Muscle of back (tissue), 11 donors: ENCODE measurements around the gene GART. TPM values are rescaled to one million over a fixed set of nuclear protein-coding genes. Genes with fewer than 3 reads are reported as not detected.
"Not testable (repeated sequence)": the region's sequence is repeated elsewhere in the genome, so short reads cannot be mapped to it uniquely, and the experiment has no call there.

Source experiments
- DNase-seq, 3 donors: peaks; one replicate each; pipeline versions ENCODE4 v3.0.0 to v3.0.0-alpha.2; 2013
- polyA plus RNA-seq, 10 donors: library from polyadenylated mRNA; unstranded; fragments of 120-200 nt; gene quantifications; one replicate each; pipeline ENCODE4 v1.2.1, GENCODE V29; 2013; ENCODE audit not compliant: insufficient read length in 10 of 10

Gene GART
- polyA plus RNA-seq, 10 donors: 38.3 to 71.6 (median 55.6) TPM

DNA sequence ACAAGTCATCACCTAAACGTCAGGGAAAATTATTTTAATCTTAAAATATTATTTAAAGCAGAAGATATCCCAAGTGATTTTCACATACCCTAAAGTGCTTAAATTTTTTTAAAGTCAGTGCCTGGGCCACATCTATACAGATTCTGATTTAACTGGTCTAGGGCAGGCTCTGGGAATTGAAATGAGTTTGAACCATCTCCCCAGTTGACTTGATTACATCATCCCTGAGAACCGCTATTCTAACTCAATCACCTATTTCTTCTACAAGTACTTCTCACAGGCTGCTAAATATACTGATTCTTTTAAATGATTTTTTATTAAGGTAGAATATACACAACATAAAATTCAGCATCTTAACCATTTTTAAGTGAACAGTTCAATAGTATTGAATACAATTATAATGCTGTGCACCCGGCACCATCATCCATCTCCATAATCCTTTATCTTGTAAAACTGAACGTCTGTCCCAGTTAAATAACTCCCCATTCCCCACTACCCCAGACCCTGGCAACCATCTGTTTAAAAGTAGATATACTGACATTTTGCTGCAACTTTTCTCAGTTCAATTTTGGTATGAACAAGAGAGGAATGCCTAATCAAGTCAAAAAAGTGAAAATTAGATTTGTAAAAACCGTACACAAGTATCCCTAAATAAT lies 19.5 kb downstream of the GART start:
- no peak for DNase-seq

GRCh38 chr21:33518899-33519298 lies 23.0 kb downstream of the GART start:
- DNase-seq: no peak

DNA sequence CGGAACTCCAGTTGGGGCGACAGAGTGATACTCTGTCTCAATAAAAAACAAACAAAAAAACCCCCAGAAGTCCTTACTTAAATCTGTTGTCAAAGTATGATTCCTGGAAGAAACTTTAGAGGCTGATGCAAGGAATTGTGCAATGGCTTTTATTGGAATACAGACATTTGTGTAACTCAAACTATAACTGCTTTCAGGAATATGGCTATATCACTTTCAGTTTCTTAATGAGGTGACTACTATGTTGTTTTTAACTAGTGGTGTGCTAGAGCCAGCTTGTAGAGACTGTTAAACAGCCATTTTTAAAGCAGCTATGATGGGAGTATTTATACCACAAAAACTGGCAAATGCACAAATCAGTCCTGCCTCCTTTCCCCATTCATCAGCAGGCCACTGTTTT lies 27.7 kb downstream of the GART start:
- DNase-seq: no peak

GRCh38 chr21:33512481-33512880 lies 29.4 kb downstream of the GART start:
- no peak for DNase-seq

DNA sequence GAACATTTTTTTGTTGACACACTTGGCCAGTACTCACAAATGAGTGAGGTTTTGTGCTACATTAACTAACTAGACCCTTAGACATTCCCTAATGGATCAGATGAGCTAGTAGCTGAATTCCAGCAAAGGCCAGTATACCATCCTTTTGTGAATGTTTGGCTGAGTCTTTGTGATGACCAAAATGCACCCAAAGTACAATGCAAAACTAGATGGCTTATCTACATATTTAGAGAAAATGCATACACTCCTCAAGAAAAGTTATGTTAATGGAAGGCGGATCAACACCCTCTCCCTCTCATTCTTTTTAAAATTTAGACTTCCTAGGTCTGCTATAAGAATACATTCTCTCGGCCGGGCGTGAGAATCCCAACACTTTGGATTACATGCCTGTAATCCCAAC lies 30.3 kb downstream of the GART start:
- DNase-seq: no peak

GRCh38 chr21:33510826-33511225 lies 31.1 kb downstream of the GART start:
- DNase-seq: no peak

GRCh38 chr21:33507003-33507402 lies 34.9 kb downstream of the GART start:
- not testable (repeated sequence) for DNase-seq

DNA sequence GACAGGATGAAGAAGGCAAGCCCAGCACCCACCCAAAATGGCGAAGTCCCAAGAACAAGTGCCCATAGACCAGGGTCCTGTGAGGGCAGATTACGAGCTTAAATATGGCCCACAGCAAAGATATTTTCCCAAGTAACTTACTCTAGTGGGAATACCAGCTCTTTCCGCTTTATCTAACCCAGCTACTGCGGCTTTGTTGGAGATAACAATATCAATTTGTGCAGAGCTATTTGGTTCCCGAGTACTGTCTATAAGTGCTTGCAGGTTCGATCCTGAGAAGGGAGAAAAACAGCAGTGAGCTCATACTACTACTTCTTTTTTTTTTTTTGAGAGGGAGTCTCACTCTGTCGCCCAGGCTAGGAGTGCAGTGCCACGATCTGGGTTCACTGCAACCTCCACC lies 36.1 kb downstream of the GART start:
- DNase-seq: no peak

DNA sequence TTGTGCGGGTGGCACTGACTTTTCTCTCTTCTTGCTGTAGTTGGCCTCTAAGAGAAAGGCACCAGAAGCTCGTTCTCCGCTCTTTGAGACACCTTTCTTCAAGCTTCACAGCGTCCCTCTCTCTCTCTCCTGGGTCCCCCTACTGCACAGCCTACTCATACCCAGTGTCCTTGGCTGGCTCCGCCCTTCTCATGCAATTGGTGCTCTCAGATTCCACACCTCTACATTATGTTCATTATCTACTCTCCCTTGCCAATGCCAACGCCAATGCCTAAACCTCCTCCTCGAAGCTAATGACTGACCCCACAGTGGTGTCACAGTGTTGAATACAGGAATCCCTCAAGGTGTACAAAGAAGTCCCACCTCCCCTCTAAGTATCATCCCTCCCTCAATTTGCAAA lies 45.6 kb downstream of the GART start:
- no peak for DNase-seq

- no peak for DNase-seq
These were observed 46.2 kb downstream of the GART start for GRCh38 chr21:33495743-33496142.

GRCh38 chr21:33493756-33494155 lies 48.2 kb downstream of the GART start:
- DNase-seq: no peak

DNA sequence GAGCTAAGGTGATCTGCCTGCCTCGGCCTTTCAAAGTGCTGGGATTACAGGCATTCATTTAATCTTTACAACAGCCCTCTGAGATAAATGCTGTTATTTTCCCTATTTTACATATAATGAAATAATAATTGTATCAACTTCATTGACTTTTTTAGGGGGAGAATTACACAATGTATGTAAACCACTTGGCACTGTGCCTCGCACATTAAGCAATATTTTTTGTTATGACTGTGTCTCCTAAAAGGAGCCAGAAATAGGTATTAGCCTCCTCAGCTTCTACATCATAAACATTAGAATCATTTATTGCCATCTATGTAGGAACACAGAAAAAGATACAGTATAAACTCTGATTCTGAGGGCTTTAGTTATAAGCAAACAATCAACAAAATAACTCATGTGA lies 49.3 kb downstream of the GART start:
- DNase-seq: peak; percentile 5 to 11 (median 6)

- DNase-seq: peak; percentile 95 to 99 (median 96)
These were observed 50.4 kb downstream of the GART start, which contains the start of gene DNAJC28 for GRCh38 chr21:33491373-33492102. DNAJC28 (minus strand) TSS chr21:33491716; CDS start chr21:33489393, 2,323 bp downstream.

DNA sequence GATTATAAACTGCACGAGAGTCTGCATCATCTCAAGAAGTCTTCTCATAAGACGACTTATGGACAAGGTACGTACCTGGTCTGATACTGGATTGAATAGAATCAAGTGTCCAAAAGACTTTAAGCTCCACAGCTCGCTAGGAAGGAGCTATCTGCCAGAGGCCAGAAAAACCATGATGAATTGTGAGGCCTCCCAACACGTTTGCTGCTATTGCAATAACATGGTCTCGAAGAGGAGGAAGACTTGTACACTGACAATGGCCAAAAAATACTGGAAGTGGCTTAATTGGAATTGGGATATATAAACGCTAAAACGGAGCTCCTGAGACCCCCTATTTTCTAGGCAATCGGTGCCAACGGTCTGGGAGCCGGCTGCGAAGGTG lies 50.9 kb downstream of the GART start:
- DNase-seq: peak in 1 of 3 donors; percentile 12

GRCh38 chr21:33488936-33489335 lies 53.0 kb downstream of the GART start:
- no peak for DNase-seq

DNA sequence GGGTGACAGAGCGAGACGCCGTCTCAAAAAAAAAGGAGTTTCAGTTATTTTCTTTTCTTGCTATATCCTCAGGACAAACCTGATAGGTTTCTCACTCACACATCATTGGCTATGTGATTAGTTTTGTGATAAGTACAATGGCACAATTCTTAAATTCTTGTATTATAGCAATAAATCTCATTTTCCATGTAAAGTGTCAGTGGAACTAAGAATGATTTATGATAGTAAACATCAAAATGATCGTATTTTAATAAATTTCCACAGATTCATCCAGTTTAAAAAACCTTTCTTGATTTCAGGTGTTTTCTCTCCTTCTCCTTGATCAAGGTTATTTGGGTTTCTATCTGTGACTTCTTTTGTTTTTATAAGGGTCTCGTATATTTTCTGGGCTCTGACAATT lies 53.9 kb downstream of the GART start:
- DNase-seq: no peak

DNA sequence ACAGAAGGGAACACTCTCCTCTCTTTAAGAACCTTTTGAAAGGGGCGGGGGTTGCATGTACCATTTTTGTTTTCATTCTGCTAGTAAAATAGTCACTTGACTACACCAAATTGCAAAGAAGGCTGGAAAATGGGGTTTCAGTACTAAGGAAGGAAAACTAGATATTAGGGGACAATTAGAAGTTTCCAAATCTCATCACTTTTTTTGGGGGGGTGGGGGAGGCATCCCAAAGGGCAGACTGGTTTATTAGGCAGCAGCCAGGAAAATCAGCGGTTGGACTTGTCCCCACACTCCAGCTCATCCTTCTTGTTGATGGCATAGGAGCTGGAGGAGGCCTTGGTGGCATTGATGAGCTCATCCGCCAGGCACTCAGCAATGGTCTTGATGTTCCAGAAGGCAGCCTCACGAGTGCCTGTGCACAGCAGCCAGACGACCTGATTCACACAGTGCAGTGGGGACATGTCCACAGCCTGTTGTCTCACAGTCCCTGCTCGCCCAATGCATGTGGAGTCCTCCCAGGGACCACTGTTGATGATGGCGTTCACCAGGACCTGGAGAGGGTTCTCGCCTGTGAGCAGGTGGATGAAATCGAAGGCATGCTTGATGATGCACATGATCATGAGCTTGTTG lies 60.5 kb downstream of the GART start:
- no peak for DNase-seq

- no peak for DNase-seq
These were observed 61.3 kb downstream of the GART start for GRCh38 chr21:33480481-33481103.

DNA sequence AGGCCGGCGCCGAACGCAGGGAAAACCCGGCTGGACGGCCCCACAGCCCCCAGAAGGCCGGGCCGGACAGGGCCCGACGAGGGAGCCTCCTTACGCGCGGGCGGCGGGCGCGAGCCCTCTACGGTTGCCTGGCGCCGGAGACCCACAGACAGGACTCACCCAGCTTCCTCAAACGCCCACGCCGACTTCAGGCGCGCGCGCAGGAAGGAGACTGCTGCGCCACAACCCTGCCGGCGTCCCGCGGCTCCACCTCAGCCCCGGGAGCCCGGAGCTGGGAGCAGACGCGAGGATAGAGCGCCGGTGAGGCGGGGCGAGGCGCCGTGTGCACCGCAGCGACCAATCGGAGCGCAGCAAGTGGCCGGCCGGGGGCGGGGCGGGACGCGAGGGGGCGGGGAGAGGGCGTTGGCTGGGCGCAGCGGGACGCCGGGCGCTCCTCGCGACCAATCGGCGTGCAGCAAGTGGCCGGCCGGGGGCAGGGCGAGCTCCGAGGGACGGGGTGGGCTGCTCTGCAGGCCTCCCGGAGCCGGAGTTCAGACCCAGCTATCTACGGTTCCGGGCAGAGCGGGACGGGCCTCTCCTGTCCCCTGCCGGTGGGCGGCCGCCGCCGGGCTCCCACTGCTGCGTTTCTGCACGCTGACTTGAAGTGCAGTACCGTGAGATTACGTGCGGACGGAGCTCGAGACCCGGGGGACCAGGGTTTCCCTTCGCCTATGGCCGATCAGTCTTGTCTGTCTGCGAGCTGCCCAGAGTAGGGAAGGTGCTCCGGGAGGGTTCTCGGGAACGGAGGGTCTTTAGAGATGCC lies 62.0 kb downstream of the GART start, which contains the start of gene TMEM50B:
Gene TMEM50B (minus strand): TSS at position 296 of the 802 bp plus-strand sequence. CDS start 11,089 bp downstream, outside the sequence.
- peak; percentile 95 to 97 (median 96) for DNase-seq

- DNase-seq: peak in 2 of 3 donors; percentile 14 to 37
These were observed 62.8 kb downstream of the GART start for GRCh38 chr21:33478935-33479678.

DNA sequence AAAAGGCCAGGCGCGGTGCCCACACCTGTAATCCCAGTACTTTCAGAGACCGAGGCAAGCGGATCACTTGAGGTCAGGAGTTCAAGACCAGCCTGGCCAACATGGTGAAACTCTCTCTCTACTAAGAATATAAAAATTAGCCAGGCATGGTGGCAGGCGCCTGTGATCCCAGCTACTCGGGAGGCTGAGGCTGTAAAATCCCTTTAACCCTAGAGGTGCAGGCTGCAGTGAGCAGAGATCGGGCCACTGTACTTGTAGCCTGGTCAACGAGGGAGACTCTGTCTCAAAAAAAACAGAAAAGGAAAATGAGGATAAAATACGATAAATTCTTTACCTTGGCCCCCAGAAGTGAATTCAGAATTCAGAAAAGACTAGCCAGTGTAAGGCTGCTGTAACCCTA lies 63.7 kb downstream of the GART start:
- no peak for DNase-seq
